ENCODE data around the gene TBC1D3I.
"Not testable (repeated sequence)": the region's sequence is repeated elsewhere in the genome, so short reads cannot be mapped to it uniquely, and the experiment has no call there.

The TBC1D3I gene

GRCh38 chr17:36264470-36264869 is at the start of gene TBC1D3I:
TSS of gene TBC1D3I (minus strand) at chr17:36264570. CDS start at chr17:36262985, 1,585 bp downstream.
- not testable (repeated sequence) for DNase-seq (ENCODE audit: insufficient read length, low spot score); FAIRE-seq

GRCh38 chr17:36295161-36295560 is 30.8 kb upstream of the TBC1D3I start:
- not testable (repeated sequence) for FAIRE-seq; DNase-seq (ENCODE audit: insufficient read length, low spot score)

GRCh38 chr17:36289965-36290612 is 25.7 kb upstream of the TBC1D3I start:
- DNase-seq (ENCODE audit: insufficient read length, low spot score); FAIRE-seq: not testable (repeated sequence)

- DNase-seq (ENCODE audit: insufficient read length, low spot score); FAIRE-seq: not testable (repeated sequence)
Observed at GRCh38 chr17:36284219-36284618, 19.8 kb upstream of the TBC1D3I start.

- not testable (repeated sequence) for DNase-seq (ENCODE audit: insufficient read length, low spot score); FAIRE-seq
Observed at GRCh38 chr17:36283256-36283655, 18.9 kb upstream of the TBC1D3I start.

- DNase-seq (ENCODE audit: insufficient read length, low spot score); FAIRE-seq: not testable (repeated sequence)
Observed at GRCh38 chr17:36242046-36242445, 22.3 kb downstream of the TBC1D3I start.

GRCh38 chr17:36229644-36230043 is 34.7 kb downstream of the TBC1D3I start:
- not testable (repeated sequence) for FAIRE-seq

GRCh38 chr17:36222967-36223366 is 41.4 kb downstream of the TBC1D3I start:
- not testable (repeated sequence) for DNase-seq (ENCODE audit: insufficient read length, low spot score); FAIRE-seq

More at GRCh38 chr17:36229644-36230043, 34.7 kb downstream of the TBC1D3I start:
- DNase-seq (ENCODE audit: insufficient read length, low spot score) = not testable (repeated sequence)

- DNase-seq (ENCODE audit: insufficient read length, low spot score); FAIRE-seq: not testable (repeated sequence)
Observed at GRCh38 chr17:36221581-36222100, 42.7 kb downstream of the TBC1D3I start.

- DNase-seq (ENCODE audit: insufficient read length, low spot score); FAIRE-seq: not testable (repeated sequence)
Observed at GRCh38 chr17:36220737-36221580, 43.4 kb downstream of the TBC1D3I start.

- FAIRE-seq; DNase-seq (ENCODE audit: insufficient read length, low spot score): not testable (repeated sequence)
Observed at GRCh38 chr17:36219556-36219955, 44.8 kb downstream of the TBC1D3I start.

GRCh38 chr17:36215406-36216308 is 48.7 kb downstream of the TBC1D3I start:
- not testable (repeated sequence) for DNase-seq (ENCODE audit: insufficient read length, low spot score)

GRCh38 chr17:36214918-36215317 is 49.5 kb downstream of the TBC1D3I start:
- TF ChIP-seq POLR2A (IDR thresholded peaks at IDR 0.05; ENCODE audit: low read depth, low read length) = no peak
- FAIRE-seq = no peak
- no peak for DNase-seq (ENCODE audit: insufficient read length, low spot score)

More at GRCh38 chr17:36215406-36216308, 48.7 kb downstream of the TBC1D3I start:
- not testable (repeated sequence) for FAIRE-seq

- DNase-seq (ENCODE audit: insufficient read length, low spot score) (no peak), FAIRE-seq (no peak)
Observed at GRCh38 chr17:36213695-36214094, 50.7 kb downstream of the TBC1D3I start.

More at GRCh38 chr17:36213695-36214094, 50.7 kb downstream of the TBC1D3I start:
- TF ChIP-seq POLR2A (IDR thresholded peaks at IDR 0.05; ENCODE audit: low read depth, low read length) = no peak
